Skeletal muscle cell (primary cell): ENCODE results near the gene HIBCH.
A peak's percentile ranks its signal among the peaks of the same experiment; 100 is the strongest.
"Not testable (repeated sequence)": the region's sequence is repeated elsewhere in the genome, so short reads cannot be mapped to it uniquely, and the experiment has no call there.

Experiments used
- DNase-seq: peaks from one replicate; pipeline ENCODE4 v3.0.0-alpha.2; 2010; ENCODE audit warnings: low read depth
- H3K4me3 ChIP-seq: 2 replicates; pipeline ENCODE4 v1.5.1; 2011; ENCODE audit warnings: low read depth, mild to moderate bottlenecking, control low read depth, low read length, moderate library complexity

The HIBCH gene, protein sequence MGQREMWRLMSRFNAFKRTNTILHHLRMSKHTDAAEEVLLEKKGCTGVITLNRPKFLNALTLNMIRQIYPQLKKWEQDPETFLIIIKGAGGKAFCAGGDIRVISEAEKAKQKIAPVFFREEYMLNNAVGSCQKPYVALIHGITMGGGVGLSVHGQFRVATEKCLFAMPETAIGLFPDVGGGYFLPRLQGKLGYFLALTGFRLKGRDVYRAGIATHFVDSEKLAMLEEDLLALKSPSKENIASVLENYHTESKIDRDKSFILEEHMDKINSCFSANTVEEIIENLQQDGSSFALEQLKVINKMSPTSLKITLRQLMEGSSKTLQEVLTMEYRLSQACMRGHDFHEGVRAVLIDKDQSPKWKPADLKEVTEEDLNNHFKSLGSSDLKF

DNA sequence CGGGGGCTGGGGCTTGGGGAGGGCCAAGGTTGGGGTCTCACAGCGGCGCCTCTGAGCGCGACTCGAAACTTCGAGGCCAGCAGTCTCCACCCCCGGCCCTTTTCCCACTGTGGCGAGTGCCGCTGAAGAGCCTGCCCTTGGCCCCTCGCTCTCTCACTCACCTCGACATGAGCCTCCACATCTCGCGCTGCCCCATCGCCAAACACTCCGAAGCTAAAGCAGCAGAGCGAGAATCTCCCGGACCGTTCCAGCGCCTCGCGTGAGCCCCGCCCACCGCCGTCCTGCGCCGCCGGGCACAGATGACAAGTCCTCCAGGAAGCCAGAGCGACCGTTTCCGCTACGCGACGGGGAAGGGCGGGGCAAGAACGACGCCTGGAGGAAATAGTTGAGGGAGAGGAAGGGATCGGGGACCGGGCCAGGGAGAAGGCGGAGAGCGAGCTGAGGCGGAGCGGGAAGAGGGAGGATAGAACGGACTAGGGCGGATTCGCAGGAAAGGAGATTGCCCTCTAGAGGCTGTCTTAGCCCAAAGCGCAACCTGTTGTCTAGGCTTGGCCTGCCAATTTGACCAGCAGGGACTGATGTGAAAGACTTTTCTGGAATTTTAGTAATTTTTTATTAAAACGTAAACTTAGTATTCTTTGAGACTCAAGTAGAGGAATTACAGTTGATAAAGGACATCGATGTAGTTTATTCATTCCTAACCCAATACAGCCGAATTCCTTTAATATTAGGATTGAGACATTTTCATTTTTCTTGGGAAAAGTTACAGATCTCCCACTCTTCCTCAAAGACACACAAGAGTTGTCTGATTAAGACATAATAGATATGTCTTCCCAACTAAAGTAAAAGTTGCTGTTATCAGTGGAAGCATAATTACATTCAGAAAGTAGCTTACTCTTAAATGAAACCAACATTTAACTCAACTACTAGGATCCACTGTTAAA, at the start of gene HIBCH:
Gene HIBCH, minus strand, starts transcription at position 272 of the 944 bp plus-strand sequence. Its CDS starts 76 bp downstream, at position 196.
- DNase-seq = peak; percentile 95
- H3K4me3 ChIP-seq = peak within 1 kb of the TSS; percentile 88

DNA sequence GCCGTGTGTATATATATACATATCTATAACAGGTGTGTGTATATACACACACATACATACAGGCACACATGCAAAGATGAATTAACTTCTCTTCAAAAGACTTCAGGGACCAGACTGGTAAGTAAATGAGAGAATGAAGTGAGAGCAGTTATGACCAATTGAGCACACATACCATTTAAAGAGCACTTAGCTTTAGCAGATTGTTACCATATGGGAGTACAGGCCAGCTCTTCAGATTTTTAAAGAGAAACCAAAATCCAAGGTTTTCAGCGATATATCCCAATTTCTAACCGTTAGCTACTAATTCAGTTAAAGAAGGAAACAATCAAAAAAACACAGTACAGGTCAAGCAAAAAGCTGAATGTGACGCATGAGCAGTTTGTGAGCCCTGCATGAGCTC, 47.5 kb upstream of the HIBCH start:
- no peak for DNase-seq
- H3K4me3 ChIP-seq = no peak overlapping the region

DNA sequence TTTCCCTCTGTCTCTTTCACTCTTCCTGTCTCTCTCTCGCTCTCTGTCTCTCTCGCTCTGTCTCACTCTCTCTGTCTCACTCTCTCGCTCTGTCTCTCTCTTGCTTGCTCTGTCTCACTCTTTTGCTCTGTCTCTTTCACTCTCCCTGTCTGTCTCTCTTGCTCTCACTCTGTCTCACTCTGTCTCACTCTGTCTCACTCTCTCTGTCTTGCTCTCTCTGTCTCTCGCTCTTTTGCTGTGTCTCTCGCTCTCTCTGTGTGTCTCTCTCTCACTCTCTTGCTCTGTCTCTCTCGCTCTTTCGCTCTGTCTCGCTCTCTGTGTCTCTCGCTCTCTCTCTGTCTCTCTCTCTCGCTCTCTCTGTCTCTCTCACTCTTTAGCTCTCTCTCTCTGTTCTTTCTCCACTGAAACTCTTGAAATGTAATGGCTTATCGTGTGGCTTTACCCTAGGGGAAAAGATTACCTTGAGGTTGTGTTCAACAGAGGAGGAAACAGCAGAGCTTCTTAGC, 46.7 kb upstream of the HIBCH start:
- no peak for DNase-seq
- no peak overlapping the region for H3K4me3 ChIP-seq

DNA sequence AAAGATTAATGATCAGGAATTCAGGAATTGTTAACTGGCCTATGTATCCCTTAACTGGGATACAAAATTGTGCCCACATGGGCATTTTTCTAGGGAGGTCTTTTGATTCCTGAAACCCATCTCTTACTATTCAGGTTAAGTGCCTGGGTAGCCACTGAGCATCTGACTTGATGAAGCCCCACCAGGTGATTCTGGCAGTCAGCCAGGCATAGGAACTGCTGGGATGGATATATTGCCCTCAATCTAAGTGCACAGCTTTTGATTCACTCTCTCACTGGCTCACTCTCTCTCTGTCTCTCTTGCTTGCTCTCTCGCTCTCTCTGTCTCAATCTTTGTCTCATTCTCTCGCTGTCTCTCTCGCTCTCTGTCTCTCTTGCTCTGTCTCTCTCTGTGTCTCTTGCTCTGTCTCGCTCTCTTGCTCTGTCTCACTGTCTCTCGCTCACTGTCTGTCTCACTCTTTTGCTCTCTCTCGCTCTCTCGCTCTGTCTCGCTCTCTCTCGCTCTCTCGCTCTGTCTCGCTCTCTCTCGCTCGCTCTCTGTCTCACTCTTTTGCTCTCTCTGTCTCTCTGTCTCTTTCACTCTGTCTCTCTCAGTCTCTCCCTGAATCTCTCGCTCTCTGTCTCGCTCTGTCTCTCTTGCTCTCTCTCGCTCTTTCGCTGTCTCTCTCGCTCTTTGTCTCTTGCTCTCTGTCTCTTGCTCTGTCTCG, 46.0 kb upstream of the HIBCH start:
- no peak overlapping the region for H3K4me3 ChIP-seq
- no peak for DNase-seq

DNA sequence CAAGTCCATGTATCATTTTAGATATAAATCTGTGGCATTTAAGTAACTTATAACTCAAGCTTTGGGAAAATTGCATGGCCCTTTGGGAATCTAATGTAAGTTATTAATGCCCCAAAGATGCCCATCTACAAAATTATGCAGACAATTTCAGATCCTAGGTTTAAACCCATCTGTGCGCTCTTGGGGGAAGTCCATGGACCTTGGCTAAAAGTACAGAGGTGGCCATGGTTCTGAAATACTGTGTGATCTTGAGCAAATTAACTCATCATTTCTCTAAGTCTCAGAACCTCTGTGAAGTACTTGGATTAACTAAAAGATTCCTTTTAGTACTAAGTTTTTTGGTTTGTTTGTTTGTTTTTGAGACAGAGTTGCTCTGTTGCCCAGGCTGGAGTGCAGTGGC, 43.3 kb upstream of the HIBCH start:
- no peak overlapping the region for H3K4me3 ChIP-seq
- no peak for DNase-seq

DNA sequence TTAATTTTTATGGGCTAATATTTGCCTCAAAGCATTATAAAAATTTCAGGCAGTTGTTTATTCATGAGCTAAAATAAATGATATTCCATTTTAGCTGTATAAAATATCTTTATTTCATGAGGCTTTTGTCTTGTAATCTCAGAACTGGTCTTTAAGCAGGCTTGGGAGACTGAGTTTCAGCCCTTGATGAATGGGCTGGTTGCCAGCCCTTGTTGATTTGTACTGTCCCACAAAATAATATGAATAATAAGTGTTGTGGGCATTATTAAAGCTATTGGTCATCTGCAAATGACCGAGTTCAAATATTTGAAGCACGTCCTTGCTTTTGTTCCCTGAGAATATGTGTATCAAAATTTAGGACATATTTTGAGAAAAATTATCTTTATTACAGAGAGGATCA, 41.9 kb upstream of the HIBCH start:
- no peak overlapping the region for H3K4me3 ChIP-seq
- DNase-seq = no peak

DNA sequence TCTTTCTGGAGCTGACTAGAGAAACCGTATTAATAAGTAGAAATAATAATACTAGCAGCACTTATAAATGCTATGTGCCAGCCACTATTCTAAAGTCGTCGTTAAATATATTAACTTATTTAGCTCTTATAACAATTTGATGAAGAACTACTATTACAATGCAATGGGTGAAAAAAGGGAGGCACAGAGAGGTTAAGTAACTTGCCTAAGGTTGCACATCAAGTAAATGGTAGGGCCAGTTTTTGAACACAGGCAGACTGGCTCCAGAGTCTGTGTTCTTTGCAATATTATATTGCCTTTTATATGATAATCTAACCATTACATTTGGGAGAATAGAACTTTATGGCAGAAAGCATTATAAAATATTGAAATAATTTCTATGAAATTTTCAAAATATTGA, 41.3 kb upstream of the HIBCH start:
- DNase-seq = no peak
- no peak overlapping the region for H3K4me3 ChIP-seq

DNA sequence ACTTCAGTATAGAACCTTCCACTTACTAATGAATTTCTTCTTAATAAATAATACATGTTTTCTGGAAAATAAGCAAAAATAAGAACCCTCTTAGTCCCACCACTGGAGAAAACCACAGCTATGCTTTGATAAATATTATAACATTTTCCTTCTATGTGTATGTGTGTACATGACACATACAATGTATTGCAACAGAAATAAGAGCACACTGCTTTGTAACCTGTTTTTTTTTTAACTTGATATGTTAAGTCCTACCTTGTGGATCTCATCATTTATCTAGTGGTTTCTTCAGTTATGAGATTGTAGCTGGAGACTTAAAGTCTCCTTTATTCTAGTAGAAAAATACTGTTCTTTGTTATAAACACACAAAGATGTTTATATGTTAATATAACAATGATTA, 40.9 kb upstream of the HIBCH start:
- no peak overlapping the region for H3K4me3 ChIP-seq
- no peak for DNase-seq

DNA sequence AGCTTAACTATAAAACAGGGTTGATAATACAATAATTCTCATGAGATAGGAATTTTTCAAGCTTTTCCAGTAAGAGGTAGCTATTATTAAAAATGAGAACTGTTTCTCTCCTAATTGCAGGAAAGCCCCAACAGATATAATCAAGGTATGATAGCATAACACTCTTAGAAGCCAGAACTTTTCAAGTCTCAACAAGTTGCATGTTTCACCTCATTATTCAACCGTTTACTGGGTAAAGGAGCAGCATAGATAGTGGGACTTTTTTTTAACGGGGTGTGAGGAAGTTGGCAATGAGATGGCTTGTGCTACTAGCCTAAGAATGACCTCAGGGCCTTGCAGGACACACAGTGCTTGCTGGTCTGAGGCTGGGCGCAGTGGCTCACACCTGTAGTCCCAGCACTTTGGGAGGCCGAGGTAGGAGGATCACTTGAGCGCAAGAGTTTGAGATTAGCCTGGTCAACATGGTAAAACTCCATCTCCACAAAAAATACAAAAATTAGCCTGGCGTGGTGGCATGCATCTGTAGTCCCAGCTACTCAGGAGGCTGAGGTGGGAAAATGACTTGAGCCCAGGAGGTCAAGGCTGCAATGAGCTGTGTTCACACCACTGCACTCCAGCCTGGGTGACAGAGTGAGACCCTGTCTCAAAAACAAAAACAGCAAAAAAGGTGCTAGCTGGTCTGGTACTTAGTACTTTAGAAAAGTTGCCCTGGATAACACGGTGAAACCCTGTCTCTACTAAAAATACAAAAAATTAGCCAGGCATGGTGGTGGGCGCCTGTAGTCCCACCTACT, 39.2 kb upstream of the HIBCH start:
- not testable (repeated sequence) for H3K4me3 ChIP-seq, DNase-seq

DNA sequence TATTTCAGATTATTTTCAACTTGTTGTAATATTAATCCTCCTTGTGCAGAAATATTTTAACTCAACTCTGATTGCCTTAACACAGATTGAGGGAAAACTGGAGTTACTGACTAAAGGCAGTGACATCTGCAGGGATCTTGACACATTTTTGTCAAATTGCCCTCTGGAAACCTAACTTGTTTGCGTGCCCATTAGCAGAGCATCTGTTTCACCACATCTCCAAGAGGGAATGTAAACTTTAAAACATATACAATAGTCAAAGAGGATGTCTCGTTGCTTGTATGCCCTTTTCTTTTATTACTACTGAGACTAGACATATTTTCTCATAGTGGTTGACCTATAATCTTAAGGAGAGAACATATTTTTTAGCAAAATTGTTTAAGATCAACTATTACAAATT, 38.0 kb upstream of the HIBCH start:
- DNase-seq = no peak
- H3K4me3 ChIP-seq = no peak overlapping the region

DNA sequence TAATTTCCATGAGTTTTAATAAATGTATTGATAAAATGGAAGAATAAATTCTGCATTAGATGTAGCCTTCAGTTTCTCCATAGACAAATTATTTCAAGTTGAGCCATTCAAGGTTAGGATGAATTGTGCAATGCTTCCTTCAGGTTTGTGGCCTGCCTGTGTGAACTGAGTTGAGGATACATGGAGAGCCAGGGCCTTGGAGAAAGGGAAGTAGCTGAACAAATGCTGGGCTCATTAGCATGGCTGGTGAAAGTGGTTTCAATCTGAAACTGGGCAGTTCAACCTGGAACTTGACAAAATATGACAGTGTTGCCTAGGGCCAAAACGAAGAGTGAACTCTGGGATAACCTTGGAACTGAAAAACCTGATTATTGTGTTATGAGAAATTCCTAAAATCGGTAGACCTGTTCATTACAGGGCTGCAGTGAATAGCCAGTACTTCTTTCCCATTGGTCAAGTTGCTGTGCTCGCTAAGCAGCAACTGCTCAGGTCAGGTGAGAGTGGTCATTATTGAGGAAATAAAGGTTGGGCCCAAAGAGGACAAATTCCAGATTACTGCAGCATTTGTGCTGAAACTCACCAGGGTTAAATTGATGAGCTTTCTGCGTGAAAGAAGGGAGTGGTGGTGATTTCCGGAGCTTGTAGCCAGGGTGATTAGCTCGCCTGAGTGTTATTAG, 36.5 kb upstream of the HIBCH start:
- DNase-seq = no peak
- H3K4me3 ChIP-seq = no peak overlapping the region

DNA sequence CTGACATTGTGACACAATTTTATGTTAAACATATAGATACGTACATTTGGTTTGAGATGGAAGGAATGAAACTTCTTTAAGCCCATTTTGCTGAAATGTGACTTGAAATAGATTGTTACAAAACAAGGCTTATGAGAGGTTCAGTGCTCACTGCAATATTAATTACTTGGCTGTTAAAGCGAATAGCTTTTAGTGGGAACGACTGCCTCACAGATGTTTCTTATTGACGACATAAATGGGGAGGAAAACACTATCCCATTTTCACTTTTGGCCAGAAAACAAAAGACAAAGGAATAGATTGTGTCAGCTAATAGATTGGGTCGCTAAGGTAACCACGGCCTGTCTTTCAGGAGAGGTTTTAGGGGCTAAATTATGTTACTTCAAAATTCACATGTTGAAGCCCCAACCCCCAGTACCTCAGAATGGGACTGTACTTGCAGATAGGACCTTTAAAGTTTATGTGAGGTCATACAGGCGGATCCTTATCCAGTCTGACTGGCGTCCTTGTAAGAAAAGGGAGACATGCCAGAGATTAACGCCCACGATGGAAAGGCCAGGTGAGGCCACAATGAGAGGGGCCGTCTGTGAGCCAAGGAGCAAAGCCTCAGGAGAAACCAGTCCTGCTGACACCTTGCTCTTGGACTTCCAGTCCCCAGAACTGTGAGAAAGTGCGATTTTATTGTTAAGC, 34.5 kb upstream of the HIBCH start:
- no peak for DNase-seq
- no peak overlapping the region for H3K4me3 ChIP-seq

DNA sequence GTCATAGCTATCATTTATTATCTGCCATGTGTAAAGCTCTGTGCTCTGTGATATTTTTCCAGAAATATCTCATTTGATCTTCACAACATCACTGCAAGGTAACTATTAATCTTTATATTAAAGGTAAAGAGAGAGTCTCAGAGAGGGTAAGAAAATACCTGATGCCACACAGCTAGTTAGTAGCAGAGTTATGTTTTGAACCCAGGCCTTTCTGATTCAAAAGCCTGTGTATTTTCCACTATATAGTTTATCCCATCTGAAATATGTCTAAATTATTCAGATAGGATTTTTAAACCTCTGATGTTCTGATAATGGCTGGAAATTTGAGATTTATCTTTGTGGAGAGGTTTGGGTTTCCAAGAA, 33.9 kb upstream of the HIBCH start:
- no peak for DNase-seq

DNA sequence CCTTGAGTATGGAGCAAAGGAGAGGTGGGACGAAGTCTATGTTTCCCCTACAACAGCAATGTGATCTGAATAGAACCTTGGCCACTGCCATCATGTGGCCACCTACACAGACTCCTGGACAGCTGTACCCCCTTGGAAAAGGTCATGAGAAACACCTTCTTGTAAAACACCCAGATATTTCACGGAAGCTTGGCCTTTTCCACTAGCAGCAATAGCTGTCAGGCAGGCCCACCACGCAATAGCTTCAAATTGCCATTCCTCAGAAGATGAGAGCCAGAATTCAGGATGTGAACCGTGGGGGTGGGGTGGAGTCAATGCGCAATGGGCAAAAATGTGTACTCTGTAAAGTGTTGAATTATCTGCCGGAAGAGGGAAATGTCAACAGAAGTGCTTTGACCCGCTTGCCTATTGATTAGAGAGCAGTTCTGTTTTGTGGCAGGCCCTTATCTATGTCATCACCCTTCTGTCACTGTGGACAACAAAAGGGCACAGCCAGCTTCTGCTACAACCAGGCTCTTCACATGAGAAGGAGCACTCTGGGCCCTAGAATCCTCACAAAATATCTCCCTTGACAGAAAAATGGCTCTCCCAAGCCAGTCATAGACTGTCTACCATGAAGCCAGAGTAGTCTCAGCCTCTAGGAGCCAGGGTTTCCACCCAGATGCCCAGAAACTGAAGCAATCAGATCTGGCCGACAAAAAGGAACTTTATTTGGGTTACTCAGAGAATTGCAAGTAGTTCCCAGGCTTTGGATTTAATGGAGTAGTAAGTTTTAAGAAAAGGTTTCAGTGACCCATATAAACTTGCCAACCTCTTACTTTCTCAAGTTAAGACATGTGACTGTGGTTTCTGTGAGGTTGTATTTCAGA, 33.3 kb upstream of the HIBCH start:
- no peak for DNase-seq
- no peak overlapping the region for H3K4me3 ChIP-seq

More for the DNA sequence above, 33.9 kb upstream of the HIBCH start:
- H3K4me3 ChIP-seq = no peak overlapping the region

DNA sequence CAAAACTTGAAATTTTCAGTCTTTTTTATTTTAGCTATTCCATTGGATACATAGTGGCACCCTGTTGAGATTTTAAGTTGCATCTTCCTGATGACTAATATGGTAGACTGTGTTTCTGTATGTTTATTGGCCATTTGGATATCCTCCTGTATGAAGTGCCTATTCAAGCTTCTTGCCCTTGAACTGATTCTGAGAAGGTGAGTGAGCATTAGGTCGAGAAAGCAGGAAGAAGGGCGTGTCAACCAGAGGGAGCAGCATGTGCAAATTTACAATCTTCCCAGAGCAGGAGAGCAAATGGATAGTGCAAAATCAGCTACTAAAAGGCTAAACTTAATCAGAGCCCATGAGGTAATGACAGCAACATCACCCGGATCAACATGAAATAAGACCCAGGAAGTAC, 32.3 kb upstream of the HIBCH start:
- H3K4me3 ChIP-seq = no peak overlapping the region
- DNase-seq = no peak

DNA sequence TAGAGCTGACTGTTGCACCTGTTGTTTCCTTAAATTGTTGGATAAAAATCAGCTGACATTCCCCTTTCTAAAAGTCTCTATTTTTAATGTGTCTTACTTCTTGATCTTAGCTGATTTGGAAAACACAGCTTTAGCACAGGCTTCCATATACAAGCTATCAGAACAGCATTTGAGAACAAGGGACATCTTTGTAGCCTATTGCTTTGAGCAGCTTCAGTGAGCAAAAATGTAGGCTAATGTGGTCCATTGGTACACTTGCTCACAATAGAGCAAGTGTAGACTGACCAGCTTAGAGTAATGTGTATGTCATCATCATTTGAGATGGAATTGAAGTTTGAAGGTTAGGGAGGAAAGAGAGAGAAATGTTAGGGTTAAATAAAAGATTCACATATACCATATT, 30.7 kb upstream of the HIBCH start:
- DNase-seq = no peak
- no peak overlapping the region for H3K4me3 ChIP-seq

DNA sequence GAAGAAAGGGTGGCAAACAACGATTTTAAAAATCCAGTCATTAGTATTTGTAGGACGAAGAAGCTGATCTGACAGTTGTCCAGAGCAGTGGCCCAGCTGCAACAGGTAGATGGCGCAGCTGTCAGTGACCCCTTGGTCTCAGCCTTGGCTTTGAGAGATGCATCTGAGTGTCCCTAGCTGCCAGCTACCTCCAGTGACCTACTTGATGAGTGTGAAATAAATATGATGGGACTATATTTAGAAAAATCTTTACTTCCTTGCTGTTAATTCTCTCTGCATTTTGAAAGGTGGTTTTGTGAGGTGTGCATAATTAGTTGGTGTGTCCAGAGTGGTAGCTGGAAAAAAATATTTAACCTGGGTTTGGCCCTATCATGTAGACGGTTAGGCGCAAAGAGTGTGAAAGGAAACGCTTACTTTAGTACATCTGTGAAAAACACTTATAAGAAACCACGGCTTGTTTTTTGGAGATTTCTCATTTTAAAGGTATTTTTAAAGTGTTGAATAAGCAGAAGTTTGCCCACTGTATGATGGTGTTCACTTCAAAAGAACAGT, 24.7 kb upstream of the HIBCH start:
- DNase-seq = no peak

More for the DNA sequence above, 24.7 kb upstream of the HIBCH start:
- peak overlapping the region; percentile 63 for H3K4me3 ChIP-seq
